Measurements from ENCODE around the gene KRTAP19-4. TPM values are rescaled to one million over a fixed set of nuclear protein-coding genes. Genes with fewer than 3 reads are reported as not detected.

Gene KRTAP19-4
- not detected in 2 replicates for total RNA-seq (2016; rRNA removed; fragmentation: Illumina TruSeq; extraction: Trizol)
- not detected in 2 replicates for total RNA-seq (2016; cell fraction: cytosol; rRNA removed; fragmentation: Illumina TruSeq; extraction: Trizol; ENCODE audit: low read depth)
- total RNA-seq (2016; cell fraction: insoluble cytoplasmic fraction; rRNA removed; fragmentation: Illumina TruSeq; extraction: Trizol): not detected in 2 replicates
- not detected in 2 replicates for total RNA-seq (2016; cell fraction: membrane; rRNA removed; fragmentation: Illumina TruSeq; extraction: Trizol)
- total RNA-seq (2016; cell fraction: nucleus; rRNA removed; fragmentation: Illumina TruSeq; extraction: Trizol): not detected in 2 replicates
- not detected in 2 replicates for polyA plus RNA-seq (2011; rRNA removed)
- polyA plus RNA-seq (2011; cell fraction: cytosol; rRNA removed): not detected in 2 replicates
- not detected in 2 replicates for polyA plus RNA-seq (2011; cell fraction: nucleus; rRNA removed)
- not detected in 2 replicates for polyA plus RNA-seq (2012)
- not detected in 2 replicates for polyA plus RNA-seq (2016; cell fraction: cytosol; fragmentation: Illumina TruSeq; extraction: Trizol; ENCODE audit: low read depth)
- polyA plus RNA-seq (2016; cell fraction: insoluble cytoplasmic fraction; fragmentation: Illumina TruSeq; extraction: Trizol; ENCODE audit: low read depth): not detected in 2 replicates
- not detected in 2 replicates for polyA plus RNA-seq (2016; cell fraction: membrane; fragmentation: Illumina TruSeq; extraction: Trizol; ENCODE audit: low read depth)
- polyA plus RNA-seq (2016; cell fraction: nucleus; fragmentation: Illumina TruSeq; extraction: Trizol; ENCODE audit: insufficient read depth, low read depth): not detected in 2 replicates
- polyA minus RNA-seq (2011; rRNA and poly(A)+ RNA removed; ENCODE audit: low replicate concordance): not detected in 2 replicates
- not detected in 2 replicates for polyA minus RNA-seq (2011; cell fraction: cytosol; rRNA and poly(A)+ RNA removed)
- polyA minus RNA-seq (2011; cell fraction: nucleus; rRNA and poly(A)+ RNA removed): not detected in 2 replicates
- Bru-seq, nascent RNA: not detected
- BruChase-seq, experiment 1, labeled RNA remaining after a 6-hour chase: not detected
- BruChase-seq, experiment 2, labeled RNA remaining after a 2-hour chase: not detected
- long read RNA-seq, experiment 1: 0 reads
- long read RNA-seq, experiment 2: 0 reads

DNA sequence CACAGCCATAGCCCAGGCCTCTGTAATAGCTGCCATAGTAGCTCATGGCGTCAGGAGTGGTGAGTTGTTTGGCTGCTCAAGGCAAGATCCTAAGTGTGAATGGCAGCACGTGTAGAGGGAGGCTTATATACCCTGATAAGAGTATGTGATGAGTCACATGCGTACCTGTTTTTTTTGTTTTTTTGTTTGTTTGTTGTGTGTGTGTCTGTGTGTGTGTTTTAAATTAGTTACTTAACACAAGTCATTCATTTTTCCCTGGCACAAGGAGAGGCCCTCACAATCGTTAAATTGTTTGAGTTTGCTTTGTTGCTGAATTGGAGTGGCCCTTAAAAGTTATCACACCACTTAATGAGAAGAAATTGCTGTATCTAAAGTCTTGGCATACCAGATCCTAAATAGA lies at the start of gene KRTAP19-4:
Gene KRTAP19-4 (minus strand): TSS at position 101 of the 400 bp plus-strand sequence. CDS start 55 bp downstream, at position 46.
- H4K20me1 ChIP-seq (ENCODE audit: insufficient read depth, low read length): no peaks in the 10 kb centered on the region
- WGBS (ENCODE audit: low lambda C conversion rate): 5% methylated on average over 4 of the region's 4 CpGs
- H3K9me3 ChIP-seq (ENCODE audit: low read length): peaks cover 74% of the 10 kb centered on the region
- H3K27me3 ChIP-seq (ENCODE audit: control insufficient read depth in 1 of 2, insufficient read depth in 2 of 2, low read length in 2 of 2): no peaks in the 10 kb centered on the region
- no peak for FAIRE-seq
- in situ Hi-C loops (cut with HindIII; ENCODE audit: extremely low pct_ligation_motif_present, low pct_unique_long_range_greater_than_20kb) (no loop called here), intact Hi-C loops (cut with micrococcal nuclease; ENCODE audit: unreplicated experiment) (no loop called here)
- no peaks in the 10 kb centered on the region for H3K36me3 ChIP-seq (replicated peaks in 1 of 2; ENCODE audit: control insufficient read depth in 1 of 2, insufficient read depth in 2 of 2, low read length in 2 of 2)
- H2AFZ ChIP-seq (ENCODE audit: low read length): no peak within 1 kb of the TSS
- H3K4me1 ChIP-seq (ENCODE audit: insufficient read depth, low read length): no peaks in the 10 kb centered on the region
- no peak for TF ChIP-seq ZNF549 (CRISPR knock-in tag; IDR thresholded peaks at IDR 0.05)
- no peak for TF ChIP-seq ZNF260 (CRISPR knock-in tag; IDR thresholded peaks at IDR 0.05; ENCODE audit: borderline replicate concordance, low read depth)
- TF ChIP-seq ZNF816 (CRISPR knock-in tag; IDR thresholded peaks at IDR 0.05; ENCODE audit: borderline replicate concordance): no peak
- no peak for TF ChIP-seq MXD4 (CRISPR knock-in tag; IDR thresholded peaks at IDR 0.05)
- no peak for TF ChIP-seq ZKSCAN5 (CRISPR knock-in tag; IDR thresholded peaks at IDR 0.05)
- TF ChIP-seq, protein P1, sequence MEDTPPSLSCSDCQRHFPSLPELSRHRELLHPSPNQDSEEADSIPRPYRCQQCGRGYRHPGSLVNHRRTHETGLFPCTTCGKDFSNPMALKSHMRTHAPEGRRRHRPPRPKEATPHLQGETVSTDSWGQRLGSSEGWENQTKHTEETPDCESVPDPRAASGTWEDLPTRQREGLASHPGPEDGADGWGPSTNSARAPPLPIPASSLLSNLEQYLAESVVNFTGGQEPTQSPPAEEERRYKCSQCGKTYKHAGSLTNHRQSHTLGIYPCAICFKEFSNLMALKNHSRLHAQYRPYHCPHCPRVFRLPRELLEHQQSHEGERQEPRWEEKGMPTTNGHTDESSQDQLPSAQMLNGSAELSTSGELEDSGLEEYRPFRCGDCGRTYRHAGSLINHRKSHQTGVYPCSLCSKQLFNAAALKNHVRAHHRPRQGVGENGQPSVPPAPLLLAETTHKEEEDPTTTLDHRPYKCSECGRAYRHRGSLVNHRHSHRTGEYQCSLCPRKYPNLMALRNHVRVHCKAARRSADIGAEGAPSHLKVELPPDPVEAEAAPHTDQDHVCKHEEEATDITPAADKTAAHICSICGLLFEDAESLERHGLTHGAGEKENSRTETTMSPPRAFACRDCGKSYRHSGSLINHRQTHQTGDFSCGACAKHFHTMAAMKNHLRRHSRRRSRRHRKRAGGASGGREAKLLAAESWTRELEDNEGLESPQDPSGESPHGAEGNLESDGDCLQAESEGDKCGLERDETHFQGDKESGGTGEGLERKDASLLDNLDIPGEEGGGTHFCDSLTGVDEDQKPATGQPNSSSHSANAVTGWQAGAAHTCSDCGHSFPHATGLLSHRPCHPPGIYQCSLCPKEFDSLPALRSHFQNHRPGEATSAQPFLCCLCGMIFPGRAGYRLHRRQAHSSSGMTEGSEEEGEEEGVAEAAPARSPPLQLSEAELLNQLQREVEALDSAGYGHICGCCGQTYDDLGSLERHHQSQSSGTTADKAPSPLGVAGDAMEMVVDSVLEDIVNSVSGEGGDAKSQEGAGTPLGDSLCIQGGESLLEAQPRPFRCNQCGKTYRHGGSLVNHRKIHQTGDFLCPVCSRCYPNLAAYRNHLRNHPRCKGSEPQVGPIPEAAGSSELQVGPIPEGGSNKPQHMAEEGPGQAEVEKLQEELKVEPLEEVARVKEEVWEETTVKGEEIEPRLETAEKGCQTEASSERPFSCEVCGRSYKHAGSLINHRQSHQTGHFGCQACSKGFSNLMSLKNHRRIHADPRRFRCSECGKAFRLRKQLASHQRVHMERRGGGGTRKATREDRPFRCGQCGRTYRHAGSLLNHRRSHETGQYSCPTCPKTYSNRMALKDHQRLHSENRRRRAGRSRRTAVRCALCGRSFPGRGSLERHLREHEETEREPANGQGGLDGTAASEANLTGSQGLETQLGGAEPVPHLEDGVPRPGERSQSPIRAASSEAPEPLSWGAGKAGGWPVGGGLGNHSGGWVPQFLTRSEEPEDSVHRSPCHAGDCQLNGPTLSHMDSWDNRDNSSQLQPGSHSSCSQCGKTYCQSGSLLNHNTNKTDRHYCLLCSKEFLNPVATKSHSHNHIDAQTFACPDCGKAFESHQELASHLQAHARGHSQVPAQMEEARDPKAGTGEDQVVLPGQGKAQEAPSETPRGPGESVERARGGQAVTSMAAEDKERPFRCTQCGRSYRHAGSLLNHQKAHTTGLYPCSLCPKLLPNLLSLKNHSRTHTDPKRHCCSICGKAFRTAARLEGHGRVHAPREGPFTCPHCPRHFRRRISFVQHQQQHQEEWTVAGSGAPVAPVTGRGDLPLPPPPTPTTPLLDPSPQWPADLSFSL (CRISPR knock-in tag; IDR thresholded peaks at IDR 0.05): no peak
- TF ChIP-seq, protein P2, sequence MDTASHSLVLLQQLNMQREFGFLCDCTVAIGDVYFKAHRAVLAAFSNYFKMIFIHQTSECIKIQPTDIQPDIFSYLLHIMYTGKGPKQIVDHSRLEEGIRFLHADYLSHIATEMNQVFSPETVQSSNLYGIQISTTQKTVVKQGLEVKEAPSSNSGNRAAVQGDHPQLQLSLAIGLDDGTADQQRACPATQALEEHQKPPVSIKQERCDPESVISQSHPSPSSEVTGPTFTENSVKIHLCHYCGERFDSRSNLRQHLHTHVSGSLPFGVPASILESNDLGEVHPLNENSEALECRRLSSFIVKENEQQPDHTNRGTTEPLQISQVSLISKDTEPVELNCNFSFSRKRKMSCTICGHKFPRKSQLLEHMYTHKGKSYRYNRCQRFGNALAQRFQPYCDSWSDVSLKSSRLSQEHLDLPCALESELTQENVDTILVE (CRISPR knock-in tag; IDR thresholded peaks at IDR 0.05): no peak
- no peak for TF ChIP-seq ZIK1 (CRISPR knock-in tag; IDR thresholded peaks at IDR 0.05; ENCODE audit: borderline replicate concordance, low read depth)
- TF ChIP-seq ZSCAN20 (CRISPR knock-in tag; IDR thresholded peaks at IDR 0.05; ENCODE audit: borderline replicate concordance): no peak
- no peak for TF ChIP-seq GATAD2A (CRISPR knock-in tag; IDR thresholded peaks at IDR 0.05)
- ATAC-seq: no peak
- H3K79me2 ChIP-seq (ENCODE audit: insufficient read depth, low read length): no peaks in the 10 kb centered on the region
- H3K4me2 ChIP-seq (ENCODE audit: low read depth, low read length): no peak within 1 kb of the TSS
- no peak within 1 kb of the TSS for H3K9ac ChIP-seq (ENCODE audit: insufficient read depth, low read depth, low read length)
- H3K27ac ChIP-seq (ENCODE audit: extremely low read length, insufficient read depth, low read length): no peak within 1 kb of the TSS
- ChIA-PET CTCF (ENCODE audit: low intra/inter-chr PET ratio, low total read pairs) (no interaction called here), POLR2A (no interaction called here)
- H3K4me3 ChIP-seq (replicated peaks in 1 of 3; ENCODE audit: insufficient read depth in 1 of 3, low read depth in 2 of 3, low read length in 3 of 3): no peak within 1 kb of the TSS
- BruUV-seq (replicated peaks): no TSS peak
- DNase-seq (ENCODE audit: low spot score): no peak
